ENCODE data around the gene WDR77.

The WDR77 gene

GRCh38 chr1:111468717-111469100 lies 19.7 kb upstream of the WDR77 start:
- DNase-seq (ENCODE audit: low spot score), result no peak

- peak; percentile 30 for DNase-seq (ENCODE audit: low spot score)
Observed at GRCh38 chr1:111467865-111468716, 19.0 kb upstream of the WDR77 start.

- DNase-seq (ENCODE audit: low spot score), result no peak
Observed at GRCh38 chr1:111466480-111466879, 17.4 kb upstream of the WDR77 start.

GRCh38 chr1:111465754-111466153 lies 16.7 kb upstream of the WDR77 start:
- no peak for DNase-seq (ENCODE audit: low spot score)

DNA sequence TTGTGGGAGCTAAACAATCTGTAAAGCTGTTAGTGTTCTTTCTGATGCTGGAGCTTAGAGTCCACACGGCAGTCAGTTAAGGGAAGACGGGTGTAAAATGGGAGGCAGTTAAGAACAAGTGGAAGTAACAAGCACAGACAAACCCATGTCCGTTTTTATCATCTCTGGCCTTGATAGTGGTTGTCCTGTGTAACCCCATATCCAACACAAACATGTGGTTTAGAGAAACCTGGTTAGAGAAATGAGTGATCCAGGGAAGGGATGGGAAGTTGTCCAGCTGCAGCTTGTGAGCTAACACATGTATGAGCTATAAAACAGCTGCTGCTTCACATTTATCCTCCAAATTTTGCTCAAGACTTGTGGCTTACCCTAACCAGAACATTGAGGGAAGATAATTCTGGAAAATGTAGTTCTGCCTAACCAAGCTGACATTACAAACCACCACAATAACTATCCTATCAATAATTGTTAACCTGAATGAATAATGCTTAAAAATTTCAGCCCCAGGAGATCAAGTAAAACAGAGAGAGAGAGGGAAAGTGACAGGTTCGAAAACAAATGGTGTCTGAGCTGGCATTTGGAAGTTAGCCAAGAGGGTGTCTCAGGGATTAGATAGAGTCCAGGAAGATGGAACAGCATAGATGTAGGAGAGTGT lies 14.1 kb upstream of the WDR77 start:
- peak; percentile 95 for DNase-seq (ENCODE audit: low spot score)

GRCh38 chr1:111462370-111463028 lies 13.4 kb upstream of the WDR77 start:
- DNase-seq (ENCODE audit: low spot score), result no peak

- no peak for DNase-seq (ENCODE audit: low spot score)
Observed at GRCh38 chr1:111461765-111462164, 12.7 kb upstream of the WDR77 start.

- DNase-seq (ENCODE audit: low spot score), result no peak
Observed at GRCh38 chr1:111455642-111456031, 6.6 kb upstream of the WDR77 start.

DNA sequence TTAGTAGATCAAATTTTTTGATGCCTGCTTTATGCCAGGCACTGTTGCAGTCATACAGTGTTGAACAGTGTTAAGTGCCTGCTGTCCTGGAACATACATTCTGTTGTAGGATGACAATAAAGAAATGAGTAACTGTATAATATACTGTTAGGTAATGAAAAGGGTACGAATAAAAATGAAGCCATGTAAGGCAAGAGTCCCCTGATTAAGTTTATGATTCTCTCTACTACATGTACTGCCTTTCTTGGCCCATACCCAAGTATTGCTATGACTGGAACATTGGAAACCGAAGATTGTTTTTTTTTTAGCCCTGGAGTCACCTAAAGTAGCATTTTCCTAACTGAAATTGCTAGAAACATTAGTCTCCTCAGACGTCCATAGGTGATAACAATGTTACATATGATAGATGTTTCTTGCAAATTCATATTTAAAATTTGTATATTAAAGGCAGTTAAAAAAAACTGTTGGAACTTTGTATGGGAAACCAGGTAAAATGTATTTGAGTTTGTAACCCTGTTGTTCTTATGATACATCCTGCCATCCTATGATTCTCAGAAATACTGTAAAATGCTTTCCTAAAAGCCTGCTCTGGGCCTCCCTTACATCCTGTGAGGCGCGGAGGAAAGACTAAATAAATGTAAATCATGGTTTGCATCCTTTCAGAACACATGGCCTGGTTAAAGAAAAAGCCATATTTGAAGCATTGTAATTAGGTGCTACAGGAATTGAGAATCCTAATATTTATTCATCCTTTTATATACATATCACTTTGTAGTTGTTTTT lies 6.0 kb upstream of the WDR77 start:
- no peak for DNase-seq (ENCODE audit: low spot score)

GRCh38 chr1:111453706-111454105 lies 4.7 kb upstream of the WDR77 start:
- no peak for DNase-seq (ENCODE audit: low spot score)

DNA sequence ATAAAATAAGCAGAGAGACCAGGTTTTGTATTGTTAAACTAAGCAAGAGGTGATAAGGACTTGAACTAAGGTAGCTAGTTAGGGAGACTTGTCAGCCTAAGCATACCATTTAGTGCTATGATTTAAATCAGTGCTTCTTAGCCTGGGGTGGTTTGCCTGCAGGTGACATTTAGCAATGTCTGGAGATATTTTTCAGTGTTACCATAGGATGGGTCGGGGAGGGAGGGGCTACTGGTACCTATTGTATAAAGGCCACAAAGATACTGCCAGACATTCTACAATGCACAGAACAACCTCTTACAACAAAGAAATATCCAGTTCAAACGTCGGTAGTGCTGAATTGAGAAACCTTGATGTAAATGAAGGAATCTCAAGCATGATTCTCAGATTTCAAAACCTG lies 3.5 kb upstream of the WDR77 start:
- DNase-seq (ENCODE audit: low spot score), result no peak

DNA sequence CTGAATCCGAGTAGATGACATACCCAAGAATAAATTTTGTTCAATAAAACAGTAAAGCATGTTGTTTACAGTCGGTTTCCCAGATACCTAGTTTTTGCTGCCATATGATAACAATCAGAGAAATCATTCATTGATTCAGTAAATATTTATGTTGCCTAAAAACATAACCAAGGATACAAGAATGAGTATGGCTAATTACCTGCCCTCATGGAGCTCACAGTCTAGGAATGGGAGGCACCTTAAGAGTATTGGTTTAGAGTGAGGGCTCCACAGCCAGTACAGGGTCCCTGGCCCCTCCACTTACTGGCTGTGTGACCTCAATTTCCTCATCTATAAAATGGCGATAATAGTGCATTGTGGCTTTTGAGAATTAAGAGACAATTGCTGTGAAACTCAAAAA lies 1.1 kb upstream of the WDR77 start:
- no peak for DNase-seq (ENCODE audit: low spot score)

DNA sequence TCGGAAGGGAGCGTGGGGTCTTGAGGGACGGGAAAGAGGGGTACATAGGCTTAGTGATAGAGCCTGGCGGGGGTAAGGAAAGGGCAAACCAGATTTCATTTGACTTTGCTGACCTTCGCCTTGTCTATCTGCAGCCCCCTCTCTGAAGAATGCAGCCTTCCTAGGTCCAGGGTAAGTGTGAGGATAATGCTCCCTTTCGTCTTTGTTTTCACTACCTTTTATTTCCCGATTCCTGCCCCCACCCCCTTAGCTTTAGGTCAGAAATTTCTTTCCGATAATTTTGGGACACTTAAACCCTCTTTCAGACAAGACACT lies 604 bp upstream of the WDR77 start:
- DNase-seq (ENCODE audit: low spot score), result no peak

GRCh38 chr1:111448482-111448917 lies 556 bp downstream of the WDR77 start:
- peak; percentile 56 for DNase-seq (ENCODE audit: low spot score)

DNA sequence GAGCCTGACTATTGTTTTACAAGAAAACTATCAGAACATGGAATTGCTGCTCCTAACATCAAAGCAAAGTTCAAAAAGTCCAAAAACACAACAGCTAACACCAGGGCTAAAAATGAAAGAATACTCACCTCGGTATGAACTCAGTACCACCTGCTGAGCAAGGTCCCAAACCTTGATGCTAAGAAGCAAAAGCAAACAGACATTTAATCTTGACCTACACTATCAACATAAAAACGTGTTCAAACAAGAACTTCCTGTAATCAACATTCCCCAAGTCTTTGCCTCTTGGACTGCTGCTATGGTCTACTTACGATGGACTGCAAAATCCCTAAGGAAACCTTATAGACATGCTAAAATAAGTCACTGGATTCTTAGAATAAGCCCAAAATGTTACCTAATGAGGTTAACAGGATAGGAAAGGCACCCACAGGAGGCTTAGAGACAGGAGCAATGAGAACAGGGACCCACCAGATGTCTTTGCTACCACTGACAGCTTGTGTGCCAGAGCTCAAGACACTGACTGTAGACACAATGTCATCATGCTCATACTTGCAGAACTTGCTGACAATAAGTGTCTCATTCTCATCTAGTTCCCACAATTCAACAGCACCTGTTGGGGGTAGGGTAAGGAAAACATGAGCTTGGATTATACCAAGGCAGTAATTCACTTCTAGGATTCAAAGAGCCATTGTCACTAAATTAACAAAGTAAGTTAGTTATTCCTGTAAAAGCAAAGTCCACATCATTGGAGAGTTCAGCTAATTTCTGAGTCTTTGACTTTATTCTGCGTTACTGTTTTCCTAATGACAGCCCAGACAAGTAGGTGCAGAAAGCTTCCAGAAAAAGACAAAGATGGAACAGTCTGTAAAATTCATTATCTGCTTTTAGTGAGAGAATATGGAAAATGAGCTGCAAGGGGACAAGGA lies 1.8 kb downstream of the WDR77 start:
- DNase-seq (ENCODE audit: low spot score), result no peak

DNA sequence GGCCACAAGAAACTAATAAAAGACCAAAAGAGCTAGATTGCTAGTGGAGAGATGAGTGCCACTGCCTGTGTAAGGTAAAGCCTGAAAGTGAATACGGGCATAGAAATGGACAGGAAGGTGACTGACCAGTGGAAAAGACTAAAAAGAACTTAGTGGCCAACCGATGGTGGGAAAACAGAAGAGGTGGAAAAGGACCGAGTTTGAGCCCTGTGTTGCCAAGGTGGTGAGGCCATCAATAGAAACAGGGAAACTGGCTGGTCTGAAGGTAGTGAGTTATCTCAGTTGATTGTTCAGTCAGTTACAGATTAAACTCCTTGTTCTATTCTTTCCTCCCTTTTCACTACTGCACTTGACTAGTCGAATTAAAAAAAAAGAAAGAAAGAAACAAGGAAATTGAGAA lies 2.5 kb downstream of the WDR77 start:
- no peak for DNase-seq (ENCODE audit: low spot score)

DNA sequence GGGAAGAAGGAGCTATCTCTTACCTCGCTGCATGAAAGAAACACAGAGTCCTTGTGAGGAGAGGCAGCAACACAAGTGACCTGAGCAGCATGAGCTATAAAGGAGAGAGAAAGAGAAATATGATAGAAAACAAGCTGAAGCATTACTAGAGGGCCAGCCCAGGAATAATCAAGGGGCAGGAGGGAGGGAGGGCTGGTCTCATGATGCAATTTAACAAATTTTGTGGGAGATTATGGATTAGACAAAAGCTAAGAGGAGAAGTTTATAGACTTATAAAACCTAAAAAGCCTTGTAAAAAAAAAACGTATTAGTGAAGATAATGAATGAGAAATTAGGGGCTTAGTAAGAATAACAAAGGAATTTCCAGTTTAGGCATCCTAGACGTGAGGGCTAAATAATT lies 5.0 kb downstream of the WDR77 start:
- no peak for DNase-seq (ENCODE audit: low spot score)

DNA sequence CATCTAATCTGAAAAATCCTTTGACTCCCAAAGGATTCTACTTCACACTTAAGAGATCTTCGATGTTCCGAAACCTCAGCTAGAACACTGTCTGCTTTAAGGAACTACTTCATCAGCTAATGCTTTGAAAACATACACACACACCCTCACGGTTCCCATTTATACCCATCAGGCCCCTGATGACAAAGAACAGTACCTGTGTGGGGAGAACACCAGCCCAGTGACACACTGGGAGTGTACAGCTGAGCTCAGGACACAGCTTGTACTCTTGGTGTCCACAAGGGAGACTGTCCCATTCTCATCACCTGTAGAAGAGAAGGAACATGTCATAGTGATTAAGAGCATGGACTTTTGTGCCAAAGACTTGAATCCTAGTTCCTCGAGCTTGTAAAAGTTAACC lies 6.6 kb downstream of the WDR77 start:
- DNase-seq (ENCODE audit: low spot score), result no peak

GRCh38 chr1:111441573-111442192 lies 7.4 kb downstream of the WDR77 start:
- peak; percentile 26 for DNase-seq (ENCODE audit: low spot score)

GRCh38 chr1:111439461-111440351 lies 9.3 kb downstream of the WDR77 start:
- no peak for DNase-seq (ENCODE audit: low spot score)

All from kidney tubule cell (primary cell).